GM12864 (cell line): ENCODE measurements around the gene ULBP2.

ENCODE experiments used
- DNase-seq: peaks from one replicate; pipeline ENCODE4 v3.0.0-alpha.2; 2011; ENCODE audit warnings: low read depth
- H3K4me3 ChIP-seq: 2 replicates; pipeline ENCODE4 v1.5.1; 2011; ENCODE audit warnings: mild to moderate bottlenecking, low read depth, low read length, control low read depth
- CTCF ChIP-seq: IDR thresholded peaks from 2 replicates; pipeline ENCODE4 v1.5.1; 2011; ENCODE audit warnings: low read depth, mild to moderate bottlenecking, moderate library complexity, low read length, control low read depth, inconsistent platforms; ENCODE audit errors: missing control alignments

The ULBP2 gene

GRCh38 chr6:149897855-149898744 lies 43.7 kb upstream of the ULBP2 start, which contains the start of gene RAET1E:
RAET1E (minus strand) TSS chr6:149898113; CDS start chr6:149890901, 7,212 bp downstream.
- DNase-seq: no peak
- TF ChIP-seq CTCF: no peak
- H3K4me3 ChIP-seq: no peak within 1 kb of the TSS

- no peak for TF ChIP-seq CTCF
- no peak for DNase-seq
- H3K4me3 ChIP-seq: no peak overlapping the region
Observed at GRCh38 chr6:149898966-149899365, 42.8 kb upstream of the ULBP2 start.

- no peak for DNase-seq
- TF ChIP-seq CTCF: no peak
- no peak overlapping the region for H3K4me3 ChIP-seq
Observed at GRCh38 chr6:149899486-149899885, 42.3 kb upstream of the ULBP2 start.

- DNase-seq: no peak
- TF ChIP-seq CTCF: no peak
- no peak overlapping the region for H3K4me3 ChIP-seq
Observed at GRCh38 chr6:149899926-149900619, 41.7 kb upstream of the ULBP2 start.

- no peak for DNase-seq
- H3K4me3 ChIP-seq: no peak overlapping the region
- no peak for TF ChIP-seq CTCF
Observed at GRCh38 chr6:149900620-149901443, 41.0 kb upstream of the ULBP2 start.

GRCh38 chr6:149901444-149902140 lies 40.2 kb upstream of the ULBP2 start:
- TF ChIP-seq CTCF: no peak
- no peak overlapping the region for H3K4me3 ChIP-seq
- no peak for DNase-seq
